Spleen (tissue), 7 donors: Measurements from ENCODE around the gene GOLPH3.

Experiments used
- CTCF ChIP-seq, 11 experiments: fragments of 200-600 bp in 7 of 11; fragments of 450-650 bp in 4 of 11; sonication (generic) in 4 of 11; IDR thresholded peaks in 8 of 11; conservative IDR thresholded peaks in 3 of 11; 1 replicate in 7 of 11; 2 replicates in 4 of 11; pipeline versions ENCODE4 v1.4.0 to v1.8.0; 2016 to 2021; ENCODE audit warnings: antibody characterized with exemption in 11 of 11, inconsistent platforms in 4 of 11, mild to moderate bottlenecking in 1 of 11
- POLR2A ChIP-seq, 3 donors: fragments of 450-650 bp; IDR thresholded peaks; one replicate each; pipeline ENCODE4 v1.5.1; 2017; ENCODE audit warnings: antibody characterized with exemption in 3 of 3, mild to moderate bottlenecking in 1 of 3
- POLR2AphosphoS5 ChIP-seq, 3 donors: sonication (generic); formaldehyde crosslinking; IDR thresholded peaks; one replicate each; pipeline ENCODE4 v1.5.1; 2017; ENCODE audit warnings: antibody characterized with exemption in 3 of 3
- donor health status: DM: no; HTN: no; CAD: no; lungs with moderate emphysema.
- donor health status: DM: no; HTN: no; CAD: no.
- donor health status: DM: no; HTN: no; CAD: no.

GRCh38 chr5:32103521-32103920, 70.6 kb downstream of the GOLPH3 start:
- TF ChIP-seq CTCF (IDR thresholded peaks at IDR 0.05 in 8 of 11, conservative IDR thresholded peaks at IDR 0.05 in 3 of 11) (no peak), POLR2A (IDR thresholded peaks at IDR 0.05) (no peak), POLR2AphosphoS5 (IDR thresholded peaks at IDR 0.05) (no peak)
